Measurements from ENCODE around the gene CTSH. TPM values are rescaled to one million over a fixed set of nuclear protein-coding genes. Genes with fewer than 3 reads are reported as not detected.
A peak's percentile ranks its signal among the peaks of the same experiment; 100 is the strongest.

The CTSH gene
- total and polyA plus RNA-seq, 7 experiments from 2014 or later = 8.4 to 98.4 (median 11.4) TPM

DNA sequence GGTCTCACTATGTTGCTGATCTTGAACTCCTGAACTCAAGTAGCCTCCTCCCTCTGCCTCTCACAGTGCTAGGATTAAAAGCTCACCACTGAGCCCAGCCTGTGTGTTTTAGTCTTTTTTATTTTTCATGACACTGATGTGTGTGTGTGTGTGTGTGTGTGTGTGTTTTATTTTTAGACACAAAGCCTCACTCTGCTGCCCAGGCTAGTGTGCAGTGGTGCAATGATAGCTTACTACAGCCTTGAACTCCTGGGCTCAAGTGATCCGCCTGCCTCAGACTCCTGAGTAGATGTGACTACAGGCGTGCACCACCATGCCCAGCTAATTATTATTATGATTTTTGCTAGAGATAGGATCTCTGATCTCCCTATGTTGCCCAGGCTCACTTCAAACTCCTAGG lies 23.3 kb upstream of the CTSH start:
- no peaks in the 10 kb centered on the region for H3K36me3 Mint-ChIP-seq
- Histone ChIP-seq H3K9me3 (ENCODE audit: control insufficient read depth in 2 of 3, low read length in 3 of 3) (no peaks in the 10 kb centered on the region), H3K36me3 (ENCODE audit: control insufficient read depth in 2 of 3, insufficient read depth in 3 of 3, low read length in 3 of 3) (no peaks in the 10 kb centered on the region), H3K27ac (ENCODE audit: low read depth, low read length) (no peak overlapping the region), H3K4me1 (ENCODE audit: control insufficient read depth in 2 of 2, insufficient read depth in 2 of 2, low read length in 2 of 2) (no peaks in the 10 kb centered on the region), H3K4me3 (ENCODE audit: low read length) (no peak overlapping the region), H3K27me3 (ENCODE audit: control insufficient read depth in 2 of 2, insufficient read depth in 2 of 2, low read length in 2 of 2) (no peaks in the 10 kb centered on the region)
- no peaks in the 10 kb centered on the region for H3K9me3 Mint-ChIP-seq
- H3K27me3 Mint-ChIP-seq = peaks cover 0 to 5% (median 0%) of the 10 kb centered on the region in 5 donors
- ChIA-PET POLR2A (no interaction called here), CTCF (no interaction called here)
- H3K27ac Mint-ChIP-seq = no peak overlapping the region
- H3K4me3 Mint-ChIP-seq = no peak overlapping the region
- DNase-seq (no peak), ATAC-seq (no peak)
- intact Hi-C loops (cut with micrococcal nuclease) = no loop called here
- no peaks in the 10 kb centered on the region for H3K4me1 Mint-ChIP-seq

DNA sequence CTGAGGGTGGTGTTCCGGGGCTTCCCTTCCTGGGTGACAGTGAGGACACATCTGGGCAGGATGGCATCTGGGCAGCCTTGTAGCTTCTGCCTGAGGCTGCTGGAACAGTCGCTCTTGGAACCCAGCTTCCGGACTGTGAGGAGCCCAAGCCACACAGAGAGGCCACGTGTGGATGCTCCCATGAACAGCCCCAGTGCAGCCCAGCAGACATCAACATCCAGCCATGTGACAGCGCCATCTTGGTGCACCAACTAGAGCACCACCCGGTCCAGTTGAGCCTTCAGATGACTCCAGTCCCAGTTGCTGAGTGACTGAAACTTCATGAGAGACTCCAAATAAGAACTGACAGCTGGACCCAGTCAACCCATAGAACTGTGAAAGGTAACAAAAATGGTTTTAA lies 15.5 kb upstream of the CTSH start:
- Histone ChIP-seq H3K4me3 (ENCODE audit: low read length) (no peak overlapping the region), H3K4me1 (ENCODE audit: control insufficient read depth in 2 of 2, insufficient read depth in 2 of 2, low read length in 2 of 2) (no peaks in the 10 kb centered on the region), H3K27me3 (ENCODE audit: control insufficient read depth in 2 of 2, insufficient read depth in 2 of 2, low read length in 2 of 2) (no peaks in the 10 kb centered on the region), H3K9me3 (ENCODE audit: control insufficient read depth in 2 of 3, low read length in 3 of 3) (no peaks in the 10 kb centered on the region), H3K27ac (ENCODE audit: low read depth, low read length) (no peak overlapping the region), H3K36me3 (ENCODE audit: control insufficient read depth in 2 of 3, insufficient read depth in 3 of 3, low read length in 3 of 3) (no peaks in the 10 kb centered on the region)
- Mint-ChIP-seq H3K4me3 (no peak overlapping the region), H3K4me1 (no peaks in the 10 kb centered on the region), H3K36me3 (no peaks in the 10 kb centered on the region), H3K9me3 (peaks cover 0 to 3% (median 0%) of the 10 kb centered on the region in 11 donors), H3K27me3 (peaks cover 0 to 6% (median 0%) of the 10 kb centered on the region in 5 donors), H3K27ac (no peak overlapping the region)
- ChIA-PET POLR2A (no interaction called here), CTCF (interaction anchor here (0.9 kb wide), 1 partner anchor 18 kb away, joined by 3 read pairs; no protein-coding TSS in a partner anchor)
- intact Hi-C loops (cut with micrococcal nuclease) = no loop called here
- ATAC-seq (no peak), DNase-seq (no peak)

DNA sequence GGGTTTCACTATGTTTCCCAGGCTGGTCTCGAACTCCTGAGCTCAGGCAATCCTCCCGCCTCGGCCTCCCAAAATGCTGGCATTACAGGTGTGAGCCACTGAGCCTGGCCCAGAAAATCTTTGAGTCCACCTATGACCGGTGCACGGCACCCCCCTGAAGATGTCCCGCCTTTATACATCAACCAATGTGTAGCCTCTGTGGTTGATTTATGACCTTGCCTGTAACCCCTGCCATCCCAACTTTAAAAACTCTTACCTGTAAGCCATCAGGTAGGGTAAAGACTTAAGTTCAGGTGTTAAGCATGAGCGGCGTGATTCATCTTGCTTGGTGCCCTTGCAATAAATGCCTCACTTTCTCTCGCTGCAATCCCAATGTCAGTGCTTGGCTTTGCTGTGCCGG lies 14.5 kb upstream of the CTSH start:
- DNase-seq (no peak), ATAC-seq (no peak)
- no peaks in the 10 kb centered on the region for H3K9me3 ChIP-seq (ENCODE audit: control insufficient read depth in 2 of 3, low read length in 3 of 3)
- intact Hi-C loops (cut with micrococcal nuclease) = no loop called here
- H3K36me3 ChIP-seq (ENCODE audit: control insufficient read depth in 2 of 3, insufficient read depth in 3 of 3, low read length in 3 of 3) = no peaks in the 10 kb centered on the region
- H3K4me3 Mint-ChIP-seq = no peak overlapping the region
- H3K9me3 Mint-ChIP-seq = peaks cover 0 to 3% (median 0%) of the 10 kb centered on the region in 11 donors
- POLR2A ChIA-PET = no interaction called here
- no peaks in the 10 kb centered on the region for H3K4me1 ChIP-seq (ENCODE audit: control insufficient read depth in 2 of 2, insufficient read depth in 2 of 2, low read length in 2 of 2)
- no peak overlapping the region for H3K27ac ChIP-seq (ENCODE audit: low read depth, low read length)
- no peaks in the 10 kb centered on the region for H3K36me3 Mint-ChIP-seq
- no peak overlapping the region for H3K4me3 ChIP-seq (ENCODE audit: low read length)
- H3K27ac Mint-ChIP-seq = no peak overlapping the region
- no peaks in the 10 kb centered on the region for H3K27me3 ChIP-seq (ENCODE audit: control insufficient read depth in 2 of 2, insufficient read depth in 2 of 2, low read length in 2 of 2)
- CTCF ChIA-PET = no interaction called here
- H3K4me1 Mint-ChIP-seq = no peaks in the 10 kb centered on the region
- peaks cover 0 to 6% (median 0%) of the 10 kb centered on the region in 5 donors for H3K27me3 Mint-ChIP-seq

DNA sequence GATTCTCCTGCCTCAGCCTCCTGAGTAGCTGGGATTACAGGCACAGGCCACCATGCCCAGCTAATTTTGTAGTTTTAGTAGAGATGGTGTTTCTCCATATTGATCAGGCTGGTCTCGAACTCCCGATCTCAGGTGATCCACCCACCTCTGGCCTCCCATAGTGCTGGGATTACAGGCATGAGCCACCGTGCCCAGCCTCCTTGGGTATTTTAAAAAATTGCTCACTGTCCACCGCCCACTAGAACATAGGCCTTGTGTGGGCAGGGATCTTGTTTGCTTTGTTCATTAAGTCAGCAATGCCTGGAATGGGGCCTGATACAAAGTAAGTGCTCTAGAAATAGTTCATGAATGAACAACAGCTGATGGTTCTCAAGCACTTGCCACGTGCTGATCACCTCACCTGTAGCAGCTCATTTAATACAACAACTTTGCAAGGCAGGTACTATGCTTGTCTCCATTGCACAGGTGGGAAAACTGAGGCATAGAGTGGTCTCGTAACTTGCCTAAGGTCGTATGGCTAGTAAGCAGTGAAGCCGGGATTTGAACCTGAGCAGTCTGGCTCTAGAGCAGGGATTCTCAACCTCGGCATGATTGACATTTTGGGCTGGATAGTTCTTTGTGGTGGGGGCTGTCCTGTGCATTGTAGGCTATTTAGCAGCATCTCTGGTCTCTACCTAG lies 12.7 kb upstream of the CTSH start:
- no peak overlapping the region for H3K27ac Mint-ChIP-seq
- no peaks in the 10 kb centered on the region for H3K27me3 ChIP-seq (ENCODE audit: control insufficient read depth in 2 of 2, insufficient read depth in 2 of 2, low read length in 2 of 2)
- H3K9me3 ChIP-seq (ENCODE audit: control insufficient read depth in 2 of 3, low read length in 3 of 3) = no peaks in the 10 kb centered on the region
- peaks cover 0 to 3% (median 0%) of the 10 kb centered on the region in 11 donors for H3K9me3 Mint-ChIP-seq
- CTCF ChIA-PET = no interaction called here
- H3K4me3 Mint-ChIP-seq = no peak overlapping the region
- no peaks in the 10 kb centered on the region for H3K36me3 Mint-ChIP-seq
- intact Hi-C loops (cut with micrococcal nuclease) = no loop called here
- H3K27ac ChIP-seq (ENCODE audit: low read depth, low read length) = no peak overlapping the region
- H3K4me3 ChIP-seq (ENCODE audit: low read length) = no peak overlapping the region
- DNase-seq = no peak
- no peaks in the 10 kb centered on the region for H3K4me1 ChIP-seq (ENCODE audit: control insufficient read depth in 2 of 2, insufficient read depth in 2 of 2, low read length in 2 of 2)
- POLR2A ChIA-PET = no interaction called here
- no peaks in the 10 kb centered on the region for H3K36me3 ChIP-seq (ENCODE audit: control insufficient read depth in 2 of 3, insufficient read depth in 3 of 3, low read length in 3 of 3)
- H3K27me3 Mint-ChIP-seq = peaks cover 0 to 10% (median 0%) of the 10 kb centered on the region in 5 donors
- no peaks in the 10 kb centered on the region for H3K4me1 Mint-ChIP-seq
- no peak for ATAC-seq

DNA sequence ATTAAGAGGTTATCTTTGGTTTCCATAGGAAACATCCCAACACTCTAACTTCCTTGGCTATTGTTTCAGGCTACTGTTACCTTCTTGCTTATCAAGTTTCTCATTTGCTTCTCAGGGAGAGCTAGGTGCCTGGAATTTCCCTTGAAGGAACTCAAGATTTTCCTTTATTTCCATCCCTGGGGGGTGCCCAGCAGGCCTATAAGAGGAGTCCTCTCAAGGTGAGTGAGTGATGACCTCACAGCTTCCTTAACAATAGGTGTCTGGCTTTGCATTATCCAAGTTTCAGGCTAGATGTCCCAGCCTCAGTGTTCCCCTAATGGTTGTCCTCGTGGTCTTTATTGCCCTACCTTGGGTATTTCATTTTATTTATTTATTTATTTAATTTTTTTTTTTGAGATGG lies 12.1 kb upstream of the CTSH start:
- H3K9me3 Mint-ChIP-seq = peaks cover 0 to 3% (median 0%) of the 10 kb centered on the region in 11 donors
- Histone ChIP-seq H3K27ac (ENCODE audit: low read depth, low read length) (no peak overlapping the region), H3K4me3 (ENCODE audit: low read length) (no peak overlapping the region), H3K36me3 (ENCODE audit: control insufficient read depth in 2 of 3, insufficient read depth in 3 of 3, low read length in 3 of 3) (no peaks in the 10 kb centered on the region), H3K9me3 (ENCODE audit: control insufficient read depth in 2 of 3, low read length in 3 of 3) (no peaks in the 10 kb centered on the region), H3K4me1 (ENCODE audit: control insufficient read depth in 2 of 2, insufficient read depth in 2 of 2, low read length in 2 of 2) (no peaks in the 10 kb centered on the region), H3K27me3 (ENCODE audit: control insufficient read depth in 2 of 2, insufficient read depth in 2 of 2, low read length in 2 of 2) (no peaks in the 10 kb centered on the region)
- no peak overlapping the region for H3K27ac Mint-ChIP-seq
- peaks cover 0 to 6% (median 0%) of the 10 kb centered on the region in 7 donors for H3K4me1 Mint-ChIP-seq
- DNase-seq (no peak), ATAC-seq (no peak)
- ChIA-PET POLR2A (no interaction called here), CTCF (no interaction called here)
- H3K36me3 Mint-ChIP-seq = no peaks in the 10 kb centered on the region
- intact Hi-C loops (cut with micrococcal nuclease) = no loop called here
- H3K4me3 Mint-ChIP-seq = no peak overlapping the region
- peaks cover 0 to 12% (median 0%) of the 10 kb centered on the region in 5 donors for H3K27me3 Mint-ChIP-seq

DNA sequence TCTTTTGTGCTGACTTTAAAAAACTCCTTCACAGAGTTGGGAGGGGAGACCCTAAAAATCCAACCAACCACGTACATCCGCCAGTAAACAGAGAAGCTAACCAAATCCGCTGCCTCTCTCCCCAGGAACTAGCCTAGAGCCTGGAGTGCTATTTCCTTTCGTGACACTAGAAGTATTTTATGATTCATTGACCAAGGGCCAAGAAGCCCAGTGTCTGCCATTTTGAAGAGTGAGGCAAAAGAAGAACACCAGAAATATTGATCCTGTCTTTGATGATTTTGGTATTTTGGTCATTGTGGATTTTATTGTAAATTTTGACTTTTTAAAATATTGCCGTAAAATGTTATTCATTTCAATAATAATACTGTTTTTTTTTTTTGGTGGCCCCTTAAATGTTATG lies 10.5 kb upstream of the CTSH start:
- Histone ChIP-seq H3K27me3 (ENCODE audit: control insufficient read depth in 2 of 2, insufficient read depth in 2 of 2, low read length in 2 of 2) (no peaks in the 10 kb centered on the region), H3K9me3 (ENCODE audit: control insufficient read depth in 2 of 3, low read length in 3 of 3) (no peaks in the 10 kb centered on the region), H3K4me1 (ENCODE audit: control insufficient read depth in 2 of 2, insufficient read depth in 2 of 2, low read length in 2 of 2) (no peaks in the 10 kb centered on the region), H3K4me3 (ENCODE audit: low read length) (no peak overlapping the region), H3K27ac (ENCODE audit: low read depth, low read length) (no peak overlapping the region), H3K36me3 (ENCODE audit: control insufficient read depth in 2 of 3, insufficient read depth in 3 of 3, low read length in 3 of 3) (no peaks in the 10 kb centered on the region)
- ChIA-PET CTCF (no interaction called here), POLR2A (no interaction called here)
- ATAC-seq = no peak
- no peak for DNase-seq
- H3K27ac Mint-ChIP-seq = no peak overlapping the region
- peaks cover 0 to 3% (median 0%) of the 10 kb centered on the region in 11 donors for H3K9me3 Mint-ChIP-seq
- intact Hi-C loops (cut with micrococcal nuclease) = no loop called here
- H3K36me3 Mint-ChIP-seq = no peaks in the 10 kb centered on the region
- peaks cover 0 to 15% (median 0%) of the 10 kb centered on the region in 5 donors for H3K27me3 Mint-ChIP-seq
- no peak overlapping the region for H3K4me3 Mint-ChIP-seq
- peaks cover 0 to 15% (median 4%) of the 10 kb centered on the region in 7 donors for H3K4me1 Mint-ChIP-seq

DNA sequence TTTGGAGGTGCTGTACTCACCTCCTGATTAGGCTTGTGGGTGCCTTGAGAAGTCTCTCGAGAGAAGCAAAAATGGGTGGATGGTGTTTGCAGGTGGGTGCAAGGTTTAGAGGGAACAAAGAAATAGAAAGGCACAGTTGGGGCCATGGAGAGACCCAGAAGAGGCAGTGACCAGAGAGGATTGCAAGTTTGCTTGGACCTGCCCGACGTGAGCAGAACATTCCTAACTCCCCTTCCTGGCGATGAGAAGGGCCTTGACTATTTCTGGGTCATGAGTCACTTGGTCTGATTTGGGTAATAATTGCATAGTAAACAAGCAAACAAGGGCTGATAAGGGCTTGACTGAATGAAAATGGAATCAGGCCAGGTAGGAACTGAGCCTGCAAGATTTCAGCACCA lies 7.0 kb upstream of the CTSH start:
- H3K4me1 Mint-ChIP-seq = peaks cover 0 to 17% (median 4%) of the 10 kb centered on the region in 7 donors
- peak overlapping the region in 1 of 9 donors; percentile 5 for H3K27ac Mint-ChIP-seq
- no peaks in the 10 kb centered on the region for H3K36me3 ChIP-seq (ENCODE audit: control insufficient read depth in 2 of 3, insufficient read depth in 3 of 3, low read length in 3 of 3)
- intact Hi-C loops (cut with micrococcal nuclease) = no loop called here
- no peak overlapping the region for H3K27ac ChIP-seq (ENCODE audit: low read depth, low read length)
- DNase-seq (no peak), ATAC-seq (no peak)
- H3K36me3 Mint-ChIP-seq = no peaks in the 10 kb centered on the region
- no peaks in the 10 kb centered on the region for H3K27me3 ChIP-seq (ENCODE audit: control insufficient read depth in 2 of 2, insufficient read depth in 2 of 2, low read length in 2 of 2)
- no peak overlapping the region for H3K4me3 Mint-ChIP-seq
- H3K4me1 ChIP-seq (ENCODE audit: control insufficient read depth in 2 of 2, insufficient read depth in 2 of 2, low read length in 2 of 2) = no peaks in the 10 kb centered on the region
- H3K9me3 Mint-ChIP-seq = peaks cover 0 to 2% (median 0%) of the 10 kb centered on the region in 11 donors
- no peaks in the 10 kb centered on the region for H3K9me3 ChIP-seq (ENCODE audit: control insufficient read depth in 2 of 3, low read length in 3 of 3)
- ChIA-PET CTCF (no interaction called here), POLR2A (no interaction called here)
- H3K4me3 ChIP-seq (ENCODE audit: low read length) = no peak overlapping the region
- peaks cover 0 to 24% (median 0%) of the 10 kb centered on the region in 5 donors for H3K27me3 Mint-ChIP-seq

Measured in naive thymus-derived CD4-positive, alpha-beta T cell (primary cell).